ENCODE measurements around the gene HLA-DQA1.
"Not testable (repeated sequence)": the region's sequence is repeated elsewhere in the genome, so short reads cannot be mapped to it uniquely, and the experiment has no call there.

HLA-DQA1 gene

DNA sequence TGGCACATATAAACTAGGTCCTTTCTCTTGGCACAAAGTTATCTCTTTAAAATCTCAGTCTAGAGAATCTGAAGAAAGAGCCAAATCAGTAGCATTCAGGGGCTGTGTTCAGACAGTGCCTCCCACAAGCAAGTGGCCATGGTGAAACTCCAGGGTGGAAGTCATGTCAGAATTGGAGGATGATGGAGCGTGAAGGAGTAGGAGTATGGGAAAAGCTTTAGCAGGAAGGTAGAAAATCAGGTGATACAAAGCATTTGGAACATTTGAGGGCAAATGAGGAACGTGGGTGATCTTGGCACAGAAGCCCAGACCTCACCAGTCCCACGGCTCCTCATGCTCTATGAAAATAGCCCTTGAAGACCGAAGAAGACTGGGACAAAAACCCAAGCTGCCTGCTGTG lies 32.0 kb downstream of the HLA-DQA1 start:
- FAIRE-seq = no peak
- TF ChIP-seq, protein P1, sequence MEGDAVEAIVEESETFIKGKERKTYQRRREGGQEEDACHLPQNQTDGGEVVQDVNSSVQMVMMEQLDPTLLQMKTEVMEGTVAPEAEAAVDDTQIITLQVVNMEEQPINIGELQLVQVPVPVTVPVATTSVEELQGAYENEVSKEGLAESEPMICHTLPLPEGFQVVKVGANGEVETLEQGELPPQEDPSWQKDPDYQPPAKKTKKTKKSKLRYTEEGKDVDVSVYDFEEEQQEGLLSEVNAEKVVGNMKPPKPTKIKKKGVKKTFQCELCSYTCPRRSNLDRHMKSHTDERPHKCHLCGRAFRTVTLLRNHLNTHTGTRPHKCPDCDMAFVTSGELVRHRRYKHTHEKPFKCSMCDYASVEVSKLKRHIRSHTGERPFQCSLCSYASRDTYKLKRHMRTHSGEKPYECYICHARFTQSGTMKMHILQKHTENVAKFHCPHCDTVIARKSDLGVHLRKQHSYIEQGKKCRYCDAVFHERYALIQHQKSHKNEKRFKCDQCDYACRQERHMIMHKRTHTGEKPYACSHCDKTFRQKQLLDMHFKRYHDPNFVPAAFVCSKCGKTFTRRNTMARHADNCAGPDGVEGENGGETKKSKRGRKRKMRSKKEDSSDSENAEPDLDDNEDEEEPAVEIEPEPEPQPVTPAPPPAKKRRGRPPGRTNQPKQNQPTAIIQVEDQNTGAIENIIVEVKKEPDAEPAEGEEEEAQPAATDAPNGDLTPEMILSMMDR (IDR thresholded peaks at IDR 0.05; ENCODE audit: insufficient read depth, missing control alignments) = no peak

DNA sequence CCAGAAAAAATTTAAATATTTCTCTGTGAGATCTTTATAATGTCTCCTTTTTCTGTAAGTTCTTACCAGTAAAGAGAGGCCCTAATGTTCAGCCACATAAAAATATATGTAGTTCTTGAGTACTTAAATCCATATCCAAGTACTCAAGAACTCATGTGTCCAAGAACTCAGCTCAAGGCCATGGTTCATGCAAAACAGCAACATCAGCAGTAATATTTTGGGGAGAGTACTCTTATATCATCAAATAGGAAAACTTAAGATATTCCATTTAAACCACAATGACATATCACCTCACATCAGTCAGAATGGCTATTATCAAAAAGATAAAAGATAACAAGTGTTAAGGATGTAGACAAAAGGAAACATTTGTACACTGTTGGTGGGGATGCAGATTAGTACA lies 32.7 kb downstream of the HLA-DQA1 start:
- DNase-seq (ENCODE audit: insufficient read length, low spot score) (no peak), FAIRE-seq (no peak)
- TF ChIP-seq, protein P1 (IDR thresholded peaks at IDR 0.05; ENCODE audit: insufficient read depth, missing control alignments) = no peak

More for the DNA sequence above, 32.0 kb downstream of the HLA-DQA1 start:
- no peak for DNase-seq (ENCODE audit: insufficient read length, low spot score)

DNA sequence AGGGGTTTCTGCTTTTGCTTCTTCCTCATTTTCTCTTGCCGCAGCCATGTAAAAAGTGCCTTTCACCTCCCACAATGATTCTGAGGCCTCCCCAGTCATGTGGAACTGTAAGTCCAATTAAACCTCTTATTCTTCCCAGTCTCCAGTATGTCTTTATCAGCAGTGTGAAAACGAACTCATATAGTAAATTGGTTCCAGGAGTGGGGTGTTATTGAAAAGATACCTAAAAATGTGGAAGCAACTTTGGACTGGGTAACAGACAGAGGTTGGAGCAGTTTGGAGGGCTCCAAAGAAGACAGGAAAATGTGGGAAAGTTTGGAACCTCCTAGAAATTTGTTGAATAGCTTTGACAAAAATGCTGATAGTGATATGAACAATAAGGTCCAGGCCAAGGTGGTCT lies 34.7 kb downstream of the HLA-DQA1 start:
- DNase-seq (ENCODE audit: insufficient read length, low spot score); FAIRE-seq: not testable (repeated sequence)

DNA sequence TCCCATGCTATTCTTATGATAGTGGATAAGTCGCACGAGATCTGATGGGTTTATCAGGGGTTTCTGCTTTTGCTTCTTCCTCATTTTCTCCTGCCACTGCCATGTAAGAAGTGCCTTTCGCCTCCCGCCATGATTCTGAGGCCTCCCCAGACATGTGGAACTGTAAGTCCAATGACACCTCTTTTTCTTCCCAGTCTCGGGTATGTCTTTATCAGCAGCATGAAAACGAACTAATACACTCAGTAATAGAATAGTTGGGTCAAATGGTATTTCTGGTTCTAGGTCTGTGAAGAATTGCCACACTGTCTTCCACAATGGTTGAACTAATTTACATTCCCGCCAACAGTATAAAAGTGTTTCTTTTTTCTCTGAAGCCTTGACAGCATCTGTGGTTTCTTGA lies 36.9 kb downstream of the HLA-DQA1 start:
- not testable (repeated sequence) for FAIRE-seq; DNase-seq (ENCODE audit: insufficient read length, low spot score)

DNA sequence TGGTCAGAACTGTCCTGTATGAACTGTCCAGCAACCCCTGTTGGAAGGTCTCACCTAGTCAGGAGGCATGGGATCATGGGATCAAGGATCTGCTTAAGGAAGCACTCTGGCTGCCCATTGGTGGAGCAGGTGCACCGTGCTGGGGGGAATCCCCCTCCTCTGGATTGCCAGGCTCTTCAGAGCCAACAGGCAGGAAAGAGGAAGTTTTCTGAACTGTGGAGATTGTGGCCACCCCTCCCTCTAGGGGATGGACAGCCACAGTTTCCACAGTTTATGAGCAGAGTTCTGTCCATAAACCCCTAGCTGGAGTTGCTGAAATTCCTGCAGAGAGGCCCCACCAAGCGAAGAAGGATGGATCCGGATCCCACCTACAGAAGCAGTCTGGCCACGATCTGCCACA lies 42.3 kb downstream of the HLA-DQA1 start:
- TF ChIP-seq, protein P1 (IDR thresholded peaks at IDR 0.05; ENCODE audit: insufficient read depth, missing control alignments) = no peak
- FAIRE-seq (no peak), DNase-seq (ENCODE audit: insufficient read length, low spot score) (no peak)

DNA sequence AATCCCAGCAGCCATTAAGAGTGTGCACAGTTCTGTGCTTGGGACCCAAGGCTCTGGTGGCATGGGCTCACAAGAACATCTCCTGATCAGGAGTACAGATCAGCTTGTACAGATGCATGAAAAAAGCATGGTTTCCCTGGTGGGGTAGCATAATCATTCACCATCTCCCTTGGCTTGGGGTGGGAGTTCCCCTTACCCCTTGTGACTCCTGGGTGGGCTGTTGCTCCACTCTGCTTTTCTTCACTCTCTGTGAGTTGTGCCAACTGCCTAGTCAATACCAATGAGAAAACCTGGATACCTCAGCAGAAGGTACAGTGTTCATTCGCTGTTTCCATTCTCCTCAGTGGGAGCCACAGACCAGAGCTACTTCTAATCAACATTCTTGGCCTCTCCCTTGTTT lies 42.8 kb downstream of the HLA-DQA1 start:
- DNase-seq (ENCODE audit: insufficient read length, low spot score) (no peak), FAIRE-seq (no peak)
- TF ChIP-seq, protein P1 (IDR thresholded peaks at IDR 0.05; ENCODE audit: insufficient read depth, missing control alignments) = no peak

DNA sequence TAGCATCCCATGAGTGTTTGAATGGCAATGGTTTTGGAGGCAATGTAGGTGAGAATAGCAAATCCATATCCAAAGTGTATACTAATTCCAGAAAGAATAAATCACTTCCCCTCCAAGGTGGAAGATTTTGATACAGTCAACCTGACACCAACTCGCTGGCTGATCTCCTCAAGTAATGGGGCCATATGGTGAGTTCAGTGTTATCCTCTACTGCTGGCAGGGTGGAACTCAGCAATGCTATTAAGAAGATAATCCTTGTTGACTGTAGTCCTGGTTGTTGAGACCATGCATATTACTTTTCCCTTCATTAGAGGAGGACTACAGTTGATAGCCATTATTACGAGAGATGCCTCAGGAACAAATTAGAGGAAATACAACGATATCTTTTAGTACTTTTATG lies 47.0 kb downstream of the HLA-DQA1 start:
- DNase-seq (ENCODE audit: insufficient read length, low spot score) (no peak), FAIRE-seq (no peak)
- TF ChIP-seq, protein P1 (IDR thresholded peaks at IDR 0.05; ENCODE audit: insufficient read depth, missing control alignments) = no peak

DNA sequence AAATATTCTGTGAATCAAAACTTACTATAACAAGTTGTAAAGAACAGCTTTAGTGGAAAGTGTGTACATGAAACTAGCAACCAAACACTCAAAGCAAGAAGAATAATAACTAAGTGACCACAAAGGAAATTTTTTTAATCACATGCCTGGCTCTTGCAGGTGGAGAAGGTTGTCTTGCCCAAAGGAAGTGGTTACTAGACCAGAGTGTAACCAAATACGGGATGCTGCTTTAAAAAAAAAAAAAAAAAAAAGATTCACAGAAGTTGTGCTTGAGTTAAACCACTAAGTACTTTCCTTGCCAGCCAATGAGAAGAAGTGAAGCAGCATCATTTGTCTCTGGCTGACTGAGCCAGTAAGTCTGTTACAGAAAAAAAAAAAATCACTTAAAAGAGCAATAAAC lies 48.4 kb downstream of the HLA-DQA1 start:
- DNase-seq (ENCODE audit: insufficient read length, low spot score) (no peak), FAIRE-seq (no peak)
- TF ChIP-seq, protein P1 (IDR thresholded peaks at IDR 0.05; ENCODE audit: insufficient read depth, missing control alignments) = no peak
